H1 (cell line): ENCODE results near the gene TGOLN2. TPM values are rescaled to one million over a fixed set of nuclear protein-coding genes. Genes with fewer than 3 reads are reported as not detected.

ENCODE experiments used
- ATF2 ChIP-seq: IDR thresholded peaks from 2 replicates; pipeline ENCODE4 v1.6.1; 2012; ENCODE audit warnings: low read length, inconsistent platforms
- CHD7 ChIP-seq: fragments of 300-600 bp; sonication (generic); IDR thresholded peaks from 2 replicates; pipeline ENCODE4 v1.7.1; 2012; ENCODE audit warnings: low read length, moderate library complexity, mild to moderate bottlenecking, inconsistent platforms; ENCODE audit not compliant: insufficient replicate concordance
- EGR1 ChIP-seq: IDR thresholded peaks from 2 replicates; pipeline ENCODE4 v1.6.1; 2011; ENCODE audit warnings: low read depth, low read length, borderline replicate concordance
- GTF2F1 ChIP-seq: IDR thresholded peaks from 2 replicates; pipeline ENCODE4 v1.6.1; 2012; ENCODE audit warnings: low read depth, low read length, improper control_type of control experiment, borderline replicate concordance
- KDM1A ChIP-seq: fragments of 200-600, 300-600 bp; sonication (generic); IDR thresholded peaks from 2 replicates; pipeline ENCODE4 v1.7.1; 2016; ENCODE audit warnings: mild to moderate bottlenecking, low read length, borderline replicate concordance
- PHF8 ChIP-seq: fragments of 200-600 bp; sonication (generic); conservative IDR thresholded peaks from 2 replicates; pipeline ENCODE4 v1.7.1; 2012; ENCODE audit warnings: low read depth, mild to moderate bottlenecking, inconsistent platforms, low read length, moderate library complexity
- RFX5 ChIP-seq: IDR thresholded peaks from 2 replicates; pipeline ENCODE4 v1.6.1; 2011; ENCODE audit warnings: low read depth, low read length, improper control_type of control experiment, borderline replicate concordance
- polyA plus RNA-seq, 7 experiments: library from polyadenylated mRNA; depleted of rRNA in 3 of 7; stranded (reverse) in 5 of 7; unstranded in 2 of 7; fragments of >200 nt in 5 of 7; fragments of 200-250 nt in 2 of 7; gene quantifications; 1 replicate in 5 of 7; 2 replicates in 1 of 7; 4 replicates in 1 of 7; pipeline versions ENCODE4 v1.2.1 to v1.2.3, GENCODE V29; 2011 to 2013; ENCODE audit warnings: missing spikeins in 2 of 7, mixed read lengths in 2 of 7
- total RNA-seq: library from RNA; stranded (reverse); fragmentation: NEBNext Ultra II Directional; extraction: Animal tissue kit (Norgen Biotek cat#: 25700); gene quantifications from 2 replicates; pipeline ENCODE4 v1.2.1, GENCODE V29; 2021

Gene TGOLN2
- total and polyA plus RNA-seq, 2 of the 8 experiments (the other 6 are each of a cell fraction or from before 2014, with no cell fraction given): 33.9 to 38.9 TPM

GRCh38 chr2:85355521-85355920, 27.7 kb upstream of the TGOLN2 start (continued):
- TF ChIP-seq CHD7 (no peak), RFX5 (no peak), EGR1 (no peak), KDM1A (no peak), GTF2F1 (no peak), ATF2 (no peak), PHF8 (no peak)
